ENCODE measurements around the gene S100P.

Gene S100P

DNA sequence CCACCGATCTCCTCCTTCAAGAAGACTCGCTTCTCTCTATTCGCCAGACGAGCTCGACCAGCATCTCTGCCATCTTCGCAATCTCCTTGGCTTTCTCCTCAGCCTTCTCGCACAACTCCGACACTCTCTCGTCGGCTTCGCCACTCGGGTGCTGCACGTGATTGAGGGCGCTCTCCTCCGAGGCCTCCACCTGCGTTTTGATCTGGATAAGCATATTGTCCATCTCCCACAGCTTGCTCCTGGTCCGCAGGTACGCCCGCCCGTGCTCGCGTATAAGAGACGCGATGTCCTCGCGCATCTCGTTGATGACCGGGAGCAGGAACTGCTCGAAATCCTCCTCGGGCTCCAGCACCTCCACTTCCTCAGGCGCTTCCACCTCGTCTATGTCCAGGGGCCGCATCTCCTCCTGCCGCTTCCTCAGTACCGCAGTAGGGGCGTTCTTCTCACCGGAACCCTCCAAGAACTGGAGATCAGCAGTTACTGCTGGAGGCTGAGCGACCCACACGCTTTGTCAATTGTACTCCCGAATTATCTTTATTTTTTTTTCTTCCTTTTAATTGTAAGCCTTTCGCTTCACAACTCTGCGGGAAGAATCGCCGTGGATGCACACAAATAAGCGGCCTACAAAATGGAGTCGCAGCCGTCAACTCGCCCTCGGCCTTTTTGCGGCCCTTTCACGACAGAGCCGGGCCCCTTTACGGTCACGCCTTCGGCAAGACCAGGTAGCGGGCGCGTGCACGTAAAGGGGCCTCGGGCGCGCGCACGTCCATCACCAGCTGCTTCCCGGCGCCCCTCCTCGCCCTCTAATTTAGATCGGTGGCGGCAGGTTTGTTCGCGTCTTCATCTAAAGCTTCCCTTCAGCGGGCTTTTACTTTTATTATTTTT, 15.8 kb downstream of the S100P start, which contains the start of gene MRFAP1L1:
MRFAP1L1 (minus strand) TSS at position 636 of the 885 bp plus-strand sequence; CDS start at position 400, 236 bp downstream.
- peak within 1 kb of the TSS; percentile 82 for H3K27ac ChIP-seq
- H3K27me3 ChIP-seq (ENCODE audit: insufficient read depth, low read depth, severe bottlenecking) = no peaks in the 10 kb centered on the region
- TF ChIP-seq, protein P1, sequence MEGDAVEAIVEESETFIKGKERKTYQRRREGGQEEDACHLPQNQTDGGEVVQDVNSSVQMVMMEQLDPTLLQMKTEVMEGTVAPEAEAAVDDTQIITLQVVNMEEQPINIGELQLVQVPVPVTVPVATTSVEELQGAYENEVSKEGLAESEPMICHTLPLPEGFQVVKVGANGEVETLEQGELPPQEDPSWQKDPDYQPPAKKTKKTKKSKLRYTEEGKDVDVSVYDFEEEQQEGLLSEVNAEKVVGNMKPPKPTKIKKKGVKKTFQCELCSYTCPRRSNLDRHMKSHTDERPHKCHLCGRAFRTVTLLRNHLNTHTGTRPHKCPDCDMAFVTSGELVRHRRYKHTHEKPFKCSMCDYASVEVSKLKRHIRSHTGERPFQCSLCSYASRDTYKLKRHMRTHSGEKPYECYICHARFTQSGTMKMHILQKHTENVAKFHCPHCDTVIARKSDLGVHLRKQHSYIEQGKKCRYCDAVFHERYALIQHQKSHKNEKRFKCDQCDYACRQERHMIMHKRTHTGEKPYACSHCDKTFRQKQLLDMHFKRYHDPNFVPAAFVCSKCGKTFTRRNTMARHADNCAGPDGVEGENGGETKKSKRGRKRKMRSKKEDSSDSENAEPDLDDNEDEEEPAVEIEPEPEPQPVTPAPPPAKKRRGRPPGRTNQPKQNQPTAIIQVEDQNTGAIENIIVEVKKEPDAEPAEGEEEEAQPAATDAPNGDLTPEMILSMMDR (IDR thresholded peaks at IDR 0.05; ENCODE audit: low read depth, low read length) = no peak
- H3K9me3 ChIP-seq (ENCODE audit: severe bottlenecking) = no peaks in the 10 kb centered on the region
- H3K36me3 ChIP-seq = peaks cover 34% of the 10 kb centered on the region
- peak; percentile 98 for DNase-seq
- H3K4me3 ChIP-seq (ENCODE audit: low read depth, low read length) = peak within 1 kb of the TSS; percentile 88

DNA sequence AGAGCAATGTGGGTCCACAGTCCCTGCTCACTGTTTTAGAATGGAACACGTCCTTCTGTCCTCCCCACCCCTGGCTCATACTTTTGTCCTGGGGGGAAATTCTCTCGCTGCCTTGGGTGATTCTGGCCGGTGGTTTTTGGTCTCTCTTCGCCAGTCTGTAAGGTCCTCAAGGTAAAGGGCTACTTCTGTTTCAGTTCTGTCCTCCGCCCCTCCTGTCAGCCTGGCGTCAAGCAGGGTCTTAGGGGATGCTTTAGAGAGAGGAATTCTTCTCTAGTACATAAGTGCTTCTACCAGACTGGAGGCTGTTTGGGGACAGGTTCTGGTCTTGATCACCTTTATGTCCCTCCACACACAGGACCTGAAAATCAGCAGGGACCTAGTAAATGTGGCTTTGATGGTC, 16.6 kb downstream of the S100P start:
- Histone ChIP-seq H3K4me3 (ENCODE audit: low read depth, low read length) (peak overlapping the region; percentile 88), H3K36me3 (peaks cover 26% of the 10 kb centered on the region), H3K27ac (peak overlapping the region; percentile 56), H3K9me3 (ENCODE audit: severe bottlenecking) (no peaks in the 10 kb centered on the region), H3K27me3 (ENCODE audit: insufficient read depth, low read depth, severe bottlenecking) (no peaks in the 10 kb centered on the region)
- TF ChIP-seq, protein P1 (IDR thresholded peaks at IDR 0.05; ENCODE audit: low read depth, low read length) = no peak
- no peak for DNase-seq

DNA sequence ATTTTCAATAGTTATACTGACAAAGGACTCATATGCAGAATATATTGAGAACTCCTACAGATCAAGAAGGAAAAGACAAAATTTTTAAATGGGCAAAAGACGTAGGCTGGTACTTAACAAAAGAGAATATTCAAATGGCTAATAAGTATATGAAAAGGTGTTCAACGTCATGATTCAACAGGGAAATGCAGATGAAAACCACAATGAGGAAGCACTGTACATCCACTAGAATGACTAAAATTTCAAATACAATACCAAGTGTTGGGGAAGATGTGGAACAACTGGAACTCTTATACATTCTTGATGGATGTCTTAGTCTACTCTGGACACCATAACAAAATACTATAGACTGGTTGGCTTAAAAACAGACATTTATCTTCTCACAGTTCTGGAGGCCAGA, 17.3 kb downstream of the S100P start:
- Histone ChIP-seq H3K27ac (no peak overlapping the region), H3K36me3 (peaks cover 22% of the 10 kb centered on the region), H3K4me3 (ENCODE audit: low read depth, low read length) (no peak overlapping the region), H3K27me3 (ENCODE audit: insufficient read depth, low read depth, severe bottlenecking) (no peaks in the 10 kb centered on the region), H3K9me3 (ENCODE audit: severe bottlenecking) (no peaks in the 10 kb centered on the region)
- DNase-seq = no peak
- TF ChIP-seq, protein P1 (IDR thresholded peaks at IDR 0.05; ENCODE audit: low read depth, low read length) = no peak

DNA sequence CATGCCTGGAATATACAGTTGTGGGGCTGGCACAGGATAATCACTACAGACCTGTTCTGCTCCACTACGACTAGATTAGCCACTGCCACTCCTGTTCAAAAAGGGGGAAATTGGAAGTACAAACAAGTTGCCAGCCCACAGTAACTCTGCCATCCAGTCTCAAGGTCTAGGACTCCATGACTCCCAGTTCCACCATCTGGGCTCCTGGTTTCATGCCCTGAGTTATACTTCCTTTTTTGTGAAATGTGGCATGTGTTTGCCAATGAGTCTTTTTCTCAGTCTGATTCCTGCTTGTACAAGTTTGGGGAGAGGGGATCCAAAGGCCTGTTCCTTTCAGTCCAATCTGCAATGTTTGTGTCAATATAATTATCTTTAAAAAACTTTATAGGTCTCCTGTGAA, 21.3 kb downstream of the S100P start:
- no peak for DNase-seq
- TF ChIP-seq, protein P1 (IDR thresholded peaks at IDR 0.05; ENCODE audit: low read depth, low read length) = no peak
- no peaks in the 10 kb centered on the region for H3K9me3 ChIP-seq (ENCODE audit: severe bottlenecking)
- H3K4me3 ChIP-seq (ENCODE audit: low read depth, low read length) = peak overlapping the region; percentile 90
- H3K36me3 ChIP-seq = no peaks in the 10 kb centered on the region; the same call in 1 of the 2 replicates
- H3K27ac ChIP-seq = peak overlapping the region; percentile 70
- no peaks in the 10 kb centered on the region for H3K27me3 ChIP-seq (ENCODE audit: insufficient read depth, low read depth, severe bottlenecking)

DNA sequence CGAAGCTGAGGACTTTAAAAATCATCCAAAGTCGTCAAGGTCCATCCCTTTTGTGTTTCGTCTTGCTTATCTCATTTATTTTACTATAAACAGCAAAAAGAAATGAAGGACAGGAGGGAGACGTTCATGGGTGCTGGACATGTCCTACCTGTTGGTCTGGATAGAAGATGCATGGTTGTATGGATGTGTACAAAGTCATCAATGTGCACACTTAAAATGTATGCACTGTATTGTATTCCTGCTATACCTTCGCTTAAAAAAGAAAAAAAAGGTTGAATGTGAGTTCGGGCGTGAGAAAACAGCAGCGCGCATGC, 22.0 kb downstream of the S100P start:
- no peak for DNase-seq
- Histone ChIP-seq H3K27ac (peak overlapping the region; percentile 81), H3K9me3 (ENCODE audit: severe bottlenecking) (no peaks in the 10 kb centered on the region), H3K4me3 (ENCODE audit: low read depth, low read length) (peak overlapping the region; percentile 90), H3K36me3 (no peaks in the 10 kb centered on the region; the same call in 1 of the 2 replicates), H3K27me3 (ENCODE audit: insufficient read depth, low read depth, severe bottlenecking) (no peaks in the 10 kb centered on the region)
- TF ChIP-seq, protein P1 (IDR thresholded peaks at IDR 0.05; ENCODE audit: low read depth, low read length) = no peak
